GM18907 (cell line): ENCODE results near the gene RPL32.
"Not testable (repeated sequence)": the region's sequence is repeated elsewhere in the genome, so short reads cannot be mapped to it uniquely, and the experiment has no call there.

Experiments
- ATAC-seq: cut with Tn5 transposase; IDR thresholded peaks from one replicate; pipeline ENCODE4 v1.9.1; 2021; ENCODE audit warnings: mild to moderate bottlenecking, moderate library complexity; ENCODE audit not compliant: unreplicated experiment

The RPL32 gene

DNA sequence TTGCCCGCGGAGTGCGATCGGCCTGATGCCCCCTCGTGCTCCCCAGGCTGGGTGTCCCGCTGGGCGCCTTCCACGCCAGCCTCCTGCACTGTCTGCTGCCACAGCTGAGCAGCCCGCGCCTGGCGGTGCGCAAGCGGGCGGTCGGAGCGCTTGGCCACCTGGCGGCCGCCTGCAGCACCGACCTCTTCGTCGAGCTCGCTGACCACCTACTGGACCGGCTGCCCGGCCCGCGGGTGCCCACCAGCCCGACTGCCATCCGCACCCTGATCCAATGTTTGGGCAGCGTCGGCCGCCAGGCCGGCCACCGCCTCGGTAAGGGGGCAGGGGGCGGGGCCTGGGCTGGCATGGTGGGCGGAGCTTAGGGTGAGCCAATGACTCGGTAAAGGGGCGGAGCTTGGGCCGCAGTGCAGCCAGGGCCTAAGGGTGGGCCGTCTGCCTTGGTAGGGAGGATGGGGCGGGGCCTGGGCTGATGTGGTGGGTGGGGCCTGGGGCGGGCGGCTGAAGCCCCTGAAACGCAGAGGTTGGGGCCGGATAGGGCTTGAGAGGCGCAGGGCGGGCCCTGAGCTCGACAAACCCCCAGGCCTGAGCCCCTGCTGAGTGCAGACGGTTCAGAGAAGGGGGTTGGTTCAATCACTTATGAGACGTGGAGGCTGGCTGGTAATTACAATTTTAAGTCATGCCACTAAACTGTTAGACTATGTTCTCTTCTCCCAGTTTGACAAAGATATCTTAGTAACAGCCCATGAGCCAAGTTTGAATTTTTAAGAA lies 31.2 kb downstream of the RPL32 start:
- peak; percentile 99 for ATAC-seq

DNA sequence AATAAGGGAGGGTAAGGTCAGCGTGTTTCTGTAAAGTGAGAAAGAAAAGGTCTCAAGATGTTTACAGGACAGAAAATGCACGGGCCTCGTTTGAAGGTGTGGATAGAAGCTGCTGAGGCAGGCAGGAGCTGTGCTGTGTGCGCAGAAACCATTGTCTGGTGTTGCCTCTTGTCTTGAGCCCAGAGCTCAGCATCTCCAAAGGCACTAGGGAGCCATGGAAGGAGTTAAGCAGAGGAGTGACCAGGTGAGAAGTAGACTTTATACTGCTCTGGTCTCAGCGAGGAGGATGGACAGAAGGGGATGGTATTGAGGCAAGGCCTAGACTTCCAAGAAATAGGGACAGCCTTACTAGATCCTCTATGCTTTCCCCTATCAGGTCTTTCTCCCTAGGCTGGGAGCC lies 31.9 kb downstream of the RPL32 start:
- no peak for ATAC-seq

DNA sequence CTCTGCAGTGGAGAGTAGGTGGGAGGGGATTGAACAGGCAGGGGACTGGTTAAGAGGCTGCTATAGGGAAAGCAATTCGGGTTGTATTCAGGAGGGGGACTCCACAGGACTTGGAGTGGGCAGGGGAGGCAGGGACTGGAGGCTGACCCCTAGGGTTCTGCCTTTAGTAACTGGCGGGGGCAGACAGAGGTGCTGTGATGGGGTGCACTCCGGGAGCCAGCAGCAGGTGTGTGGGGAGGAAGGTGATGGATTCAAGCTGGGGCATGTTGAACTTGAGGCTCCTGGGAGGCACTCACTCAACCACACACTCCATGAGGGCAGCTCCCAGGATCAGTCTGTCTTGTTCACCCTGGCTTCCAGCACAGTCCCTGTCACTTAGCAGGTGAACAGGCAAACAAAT lies 32.4 kb downstream of the RPL32 start:
- ATAC-seq = no peak

DNA sequence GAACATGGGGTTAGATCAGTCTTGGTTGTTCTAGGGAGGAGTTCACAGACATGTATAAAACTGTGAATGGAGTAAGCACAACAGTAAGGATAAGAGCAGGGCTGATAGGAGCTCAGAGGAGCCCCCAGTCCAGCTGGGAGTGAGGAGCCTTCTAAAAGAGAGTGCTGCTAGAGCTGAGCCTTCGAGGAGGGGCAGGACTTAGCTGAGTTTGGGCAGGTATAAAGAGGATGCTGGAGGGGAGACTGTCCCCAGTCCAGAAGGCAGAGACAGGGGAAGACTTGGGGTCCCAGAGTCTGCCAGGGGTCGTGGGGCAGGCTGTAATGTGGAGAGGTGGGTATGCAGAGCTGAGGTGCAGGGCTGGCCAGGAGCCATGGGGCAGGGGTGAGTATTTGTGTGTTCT lies 32.8 kb downstream of the RPL32 start:
- ATAC-seq = no peak

DNA sequence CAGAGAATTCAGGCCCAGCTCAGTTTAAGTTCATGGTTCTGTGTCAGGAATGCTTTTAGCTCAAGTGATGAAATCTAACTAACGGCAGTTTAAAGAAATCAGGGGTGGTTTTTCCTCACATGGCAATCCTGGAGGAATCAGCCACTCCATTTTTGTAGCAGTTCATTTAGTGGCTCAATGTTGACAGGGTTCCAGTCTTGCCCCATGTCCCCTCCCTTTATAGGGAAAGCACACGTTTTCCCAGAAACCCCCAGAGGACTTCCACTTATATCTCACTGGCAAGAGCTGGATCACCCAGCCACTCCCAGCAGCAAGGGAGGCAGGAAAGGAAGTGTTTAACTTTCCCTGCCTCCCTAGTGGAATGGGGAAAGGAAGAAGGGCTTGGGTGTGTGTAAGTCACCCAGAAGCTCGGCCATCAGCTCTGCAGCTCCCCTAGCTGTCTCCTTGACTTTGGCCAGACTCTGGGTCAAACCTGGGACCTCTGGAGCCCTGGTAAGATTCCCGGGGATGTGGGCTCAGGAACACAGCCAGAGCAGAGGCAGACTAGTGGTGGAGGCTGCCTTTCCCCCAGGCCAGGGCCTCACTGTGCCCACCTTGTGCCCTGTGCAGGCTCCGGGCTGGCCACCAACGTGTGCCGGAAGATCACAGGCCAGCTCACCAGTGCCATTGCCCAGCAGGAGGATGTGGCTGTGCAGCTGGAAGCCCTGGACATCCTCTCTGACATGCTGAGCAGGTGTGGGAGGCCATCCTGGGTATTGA lies 33.6 kb downstream of the RPL32 start:
- no peak for ATAC-seq

DNA sequence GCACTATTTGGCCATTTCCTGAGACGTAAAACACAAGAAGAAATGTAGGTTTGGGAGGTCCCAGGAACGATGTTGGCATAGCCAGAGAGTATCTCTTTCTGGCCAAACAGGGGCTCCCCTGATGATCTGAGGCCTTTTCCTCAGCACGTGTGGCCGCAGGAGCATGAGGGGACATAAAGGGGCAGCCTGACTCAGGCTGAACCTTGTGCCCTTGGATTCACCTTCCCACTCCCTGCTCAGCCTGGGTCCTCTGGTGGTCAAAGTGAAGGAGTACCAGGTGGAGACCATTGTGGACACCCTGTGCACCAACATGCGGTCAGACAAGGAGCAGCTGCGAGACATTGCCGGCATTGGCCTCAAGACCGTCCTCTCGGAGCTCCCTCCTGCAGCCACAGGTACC lies 34.3 kb downstream of the RPL32 start:
- no peak for ATAC-seq

DNA sequence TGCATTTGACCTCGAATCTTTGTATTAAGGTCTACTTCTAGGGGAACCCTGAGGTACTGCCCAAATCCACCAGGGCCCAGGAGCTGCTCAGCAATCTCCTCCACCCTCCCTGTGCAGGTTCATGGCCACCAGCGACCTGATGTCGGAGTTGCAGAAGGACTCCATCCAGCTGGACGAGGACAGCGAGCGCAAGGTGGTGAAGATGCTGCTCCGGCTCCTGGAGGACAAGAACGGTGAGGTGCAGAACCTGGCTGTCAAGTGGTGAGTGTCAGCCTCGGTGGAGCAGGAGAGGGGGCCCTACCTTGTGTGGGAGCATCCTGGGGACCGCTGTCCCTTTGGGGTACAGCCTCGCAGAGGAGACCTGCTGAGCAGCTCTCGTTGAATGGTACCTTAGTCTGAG lies 38.0 kb downstream of the RPL32 start:
- no peak for ATAC-seq

DNA sequence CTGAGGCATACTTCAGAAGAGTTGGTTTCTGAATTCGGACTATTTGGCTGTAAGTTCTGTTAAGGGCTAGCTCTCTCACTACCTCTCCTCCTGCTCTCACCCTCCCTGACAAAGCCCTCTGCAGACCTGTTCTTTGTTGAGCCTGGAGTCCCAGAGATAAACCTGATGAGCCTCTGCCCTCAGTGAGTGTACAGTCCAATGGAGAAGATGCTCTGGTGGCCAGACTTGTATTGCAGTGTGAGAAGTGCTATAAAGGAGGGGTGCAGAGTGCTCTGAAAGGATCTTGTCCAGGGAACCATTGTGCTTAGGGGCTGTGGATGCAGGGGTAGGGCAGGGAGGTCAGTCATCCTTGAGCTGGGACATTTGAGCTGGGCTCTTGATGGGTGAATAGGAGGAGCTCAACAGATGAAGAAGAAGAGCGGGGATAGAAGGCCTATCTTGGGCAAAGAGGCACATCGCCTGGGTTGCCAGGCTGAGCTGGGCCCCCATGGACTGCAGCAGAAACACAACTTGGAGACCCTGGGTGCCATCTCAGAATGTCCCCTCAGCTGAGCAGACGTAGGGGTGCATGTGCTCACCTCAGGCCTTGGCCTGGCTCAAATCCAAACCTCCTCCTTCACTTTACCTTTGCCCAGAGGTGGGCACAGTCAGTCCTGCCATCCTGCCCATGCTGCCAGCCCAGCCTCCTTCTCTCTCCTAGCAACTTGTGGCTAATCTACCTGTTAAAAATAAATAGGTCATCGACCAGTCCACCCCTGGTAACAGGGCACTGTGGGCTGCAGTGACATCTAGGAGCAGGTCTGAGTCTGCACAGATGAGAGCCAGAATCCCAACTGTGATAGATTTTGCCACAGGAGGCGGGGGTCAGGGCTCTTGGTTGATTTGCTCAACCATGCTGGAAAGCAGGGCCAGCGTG lies 41.6 kb downstream of the RPL32 start:
- ATAC-seq = no peak

DNA sequence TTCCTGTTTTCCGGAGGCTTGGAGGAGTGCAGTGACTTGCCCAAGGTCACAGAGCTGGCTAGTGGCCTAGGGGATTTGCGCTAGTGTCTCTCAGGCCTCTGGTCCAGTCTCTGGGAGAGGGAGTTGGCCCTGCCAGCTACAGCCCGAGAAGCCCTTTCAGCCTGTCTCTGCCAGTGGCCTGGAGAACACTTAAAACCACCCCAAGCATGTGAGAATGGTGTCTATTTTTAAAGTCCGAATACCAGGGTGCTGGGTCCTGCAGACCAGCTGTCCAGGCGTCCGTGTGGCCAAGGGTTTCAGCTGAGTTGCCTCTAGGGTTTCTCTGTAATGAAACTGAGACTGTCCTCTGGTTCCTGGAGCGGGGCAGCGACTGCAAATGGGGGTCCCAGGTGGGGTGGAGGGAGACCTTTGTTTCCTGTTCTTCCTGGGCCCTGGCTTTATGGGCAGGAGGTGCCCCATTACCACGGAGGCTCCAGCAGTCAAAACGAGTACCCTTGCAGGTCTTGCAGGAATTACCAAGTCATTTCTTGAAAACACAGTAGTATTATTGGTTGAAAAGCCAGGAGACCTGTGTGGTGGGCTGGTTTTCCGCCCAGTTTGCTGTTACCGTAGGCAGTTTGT lies 42.7 kb downstream of the RPL32 start:
- no peak for ATAC-seq

DNA sequence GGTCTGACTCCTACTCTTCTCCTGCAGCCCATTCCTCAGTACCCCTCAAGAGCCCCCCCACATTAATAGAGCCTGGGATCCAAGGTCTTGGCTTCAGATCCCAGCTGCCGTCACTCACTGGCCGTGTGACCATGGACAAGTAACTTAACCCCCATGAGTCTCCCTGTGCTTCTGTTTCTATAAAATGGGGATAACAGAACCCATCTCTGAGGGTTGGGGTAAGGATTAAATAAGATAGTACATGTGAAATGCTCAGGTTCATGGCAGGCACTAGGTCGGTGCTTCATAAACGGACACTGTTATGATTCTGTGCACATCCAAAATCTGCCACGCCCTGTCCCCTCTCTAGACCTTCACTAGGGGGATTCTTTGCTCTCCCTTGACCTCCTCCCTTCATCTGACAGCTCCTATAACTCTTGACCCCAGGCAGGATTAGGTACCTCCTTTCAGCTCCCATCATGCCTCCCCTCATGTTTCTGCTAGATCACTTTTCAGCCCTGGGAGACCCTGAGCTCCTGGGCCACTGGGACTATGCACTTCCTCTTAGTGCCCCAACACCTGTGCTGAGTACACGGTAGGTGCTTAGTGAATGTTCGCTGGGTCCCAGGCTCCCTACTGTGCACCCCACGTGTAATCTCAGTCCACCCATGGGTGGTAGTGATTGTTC lies 43.3 kb downstream of the RPL32 start:
- no peak for ATAC-seq

DNA sequence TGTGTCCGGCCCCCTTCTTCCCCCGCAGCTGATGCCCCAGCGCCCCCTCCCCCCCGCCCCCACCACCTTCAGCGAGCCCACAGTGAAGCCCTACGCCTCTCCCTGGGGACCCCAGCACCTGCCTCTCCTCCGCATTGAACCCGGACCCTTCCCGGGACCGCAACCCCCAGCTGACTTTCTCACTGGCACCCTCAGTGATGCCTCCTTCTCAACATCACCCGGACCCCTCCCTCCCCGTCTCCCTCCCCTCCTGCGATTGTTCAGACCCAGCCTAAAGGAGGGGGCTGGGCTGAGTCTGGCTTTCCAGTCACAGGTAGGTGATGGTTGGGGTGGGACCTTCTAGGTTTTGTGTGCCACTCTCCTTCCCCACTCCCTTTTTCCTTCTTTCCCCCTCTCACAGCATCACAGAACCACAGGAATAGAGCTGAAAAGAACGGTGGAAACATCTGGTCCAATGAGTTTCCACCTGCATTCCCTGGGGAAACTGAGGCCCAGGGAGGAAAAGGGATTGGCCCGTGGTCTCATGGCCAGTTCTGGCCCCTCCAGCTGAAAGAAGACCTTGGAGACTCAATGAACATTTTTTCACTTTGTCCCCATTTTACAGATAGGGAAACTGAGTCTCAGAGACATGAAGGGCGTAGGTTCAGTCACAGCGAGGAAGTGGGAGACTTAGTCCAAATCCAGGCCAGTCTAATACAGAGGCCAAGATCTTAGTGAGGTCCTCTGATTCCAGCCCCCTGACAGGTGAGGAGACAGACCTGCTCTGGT lies 44.1 kb downstream of the RPL32 start:
- no peak for ATAC-seq

DNA sequence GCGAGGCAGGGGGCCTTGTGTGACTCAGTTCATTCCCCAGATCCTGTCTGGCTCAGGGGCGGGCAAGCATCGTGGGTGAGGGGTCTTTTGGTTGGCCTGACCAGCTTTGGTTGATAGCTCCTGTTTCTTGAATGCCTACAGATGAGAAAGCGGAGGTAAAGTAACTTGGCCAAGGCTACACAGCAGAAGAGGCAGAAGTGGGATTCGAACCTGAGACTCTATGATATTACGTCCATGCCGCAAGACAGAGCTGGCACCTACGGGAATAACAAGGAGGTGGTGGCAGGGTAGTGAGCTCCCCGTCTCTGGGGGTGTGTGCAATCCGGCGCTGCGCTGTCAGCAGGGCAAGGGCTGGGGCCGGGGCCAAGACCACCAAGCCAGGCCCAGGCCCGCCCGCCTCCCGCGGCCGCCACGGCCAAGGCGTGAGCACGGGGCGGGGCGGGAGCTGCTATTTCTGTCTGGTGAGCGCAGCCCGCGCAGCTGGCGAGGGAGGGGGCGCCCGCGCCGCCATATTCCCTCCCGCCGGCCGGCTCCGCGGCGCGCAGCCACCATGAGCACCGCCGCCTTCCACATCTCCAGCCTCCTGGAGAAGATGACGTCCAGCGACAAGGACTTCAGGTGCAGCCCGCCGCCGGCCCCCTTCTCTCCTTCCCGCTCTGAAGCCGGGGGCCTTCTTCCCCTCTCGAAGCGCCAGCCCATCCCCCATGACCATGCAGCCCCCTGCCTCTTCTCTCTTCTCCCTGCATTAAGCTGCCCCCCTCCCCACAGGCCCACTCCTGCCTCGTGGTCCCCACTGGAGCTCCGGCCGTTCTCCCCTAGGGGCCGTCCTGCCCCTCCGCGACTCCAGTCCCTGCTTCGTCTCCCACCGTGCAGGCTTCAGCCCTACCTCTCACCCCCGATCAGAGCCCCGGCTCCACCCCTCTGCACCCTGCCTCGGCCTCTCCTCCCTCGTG lies 44.9 kb downstream of the RPL32 start, which contains the start of gene CAND2:
TSS of gene CAND2 (plus strand) at position 510 of the 953 bp plus-strand sequence. CDS start at position 551, 41 bp downstream.
- ATAC-seq = no peak

DNA sequence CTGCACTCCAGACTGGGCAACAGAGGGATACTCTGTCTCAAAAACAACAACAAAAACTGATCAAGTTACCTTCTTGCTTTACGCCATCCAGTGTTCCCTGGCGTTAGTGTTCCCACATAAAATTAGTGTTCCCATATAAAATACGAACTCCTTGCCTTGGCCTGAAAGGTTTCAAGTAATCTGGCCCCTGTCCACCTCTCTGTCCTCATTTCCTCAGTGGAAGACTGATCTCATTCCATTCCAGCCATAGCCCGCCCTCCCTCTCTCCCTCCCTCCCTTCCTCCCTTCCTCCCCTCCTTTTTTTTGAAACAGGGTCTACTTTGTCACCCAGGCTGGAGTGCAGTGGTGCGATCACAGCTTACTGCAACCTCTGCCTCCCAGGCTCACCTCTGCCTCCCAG lies 47.7 kb downstream of the RPL32 start:
- ATAC-seq = no peak

DNA sequence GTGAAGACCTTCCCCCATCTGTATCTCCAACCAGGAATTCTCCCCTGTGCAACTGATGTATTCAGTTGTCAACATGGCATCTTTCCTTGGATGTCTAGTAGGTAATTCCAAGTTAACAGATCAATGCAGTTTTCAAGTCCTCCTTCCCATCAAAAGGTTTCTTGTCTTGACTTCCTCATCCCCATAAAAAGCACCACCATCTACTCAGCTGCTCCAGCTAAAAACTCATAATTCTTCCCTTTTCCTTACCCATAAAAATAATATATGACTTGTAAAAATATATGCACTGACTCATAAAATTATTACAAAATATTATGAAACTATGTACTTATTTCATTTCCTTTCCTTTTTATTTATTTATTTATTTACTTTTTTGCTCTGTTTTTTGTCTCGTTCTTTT lies 49.9 kb downstream of the RPL32 start:
- ATAC-seq = no peak

DNA sequence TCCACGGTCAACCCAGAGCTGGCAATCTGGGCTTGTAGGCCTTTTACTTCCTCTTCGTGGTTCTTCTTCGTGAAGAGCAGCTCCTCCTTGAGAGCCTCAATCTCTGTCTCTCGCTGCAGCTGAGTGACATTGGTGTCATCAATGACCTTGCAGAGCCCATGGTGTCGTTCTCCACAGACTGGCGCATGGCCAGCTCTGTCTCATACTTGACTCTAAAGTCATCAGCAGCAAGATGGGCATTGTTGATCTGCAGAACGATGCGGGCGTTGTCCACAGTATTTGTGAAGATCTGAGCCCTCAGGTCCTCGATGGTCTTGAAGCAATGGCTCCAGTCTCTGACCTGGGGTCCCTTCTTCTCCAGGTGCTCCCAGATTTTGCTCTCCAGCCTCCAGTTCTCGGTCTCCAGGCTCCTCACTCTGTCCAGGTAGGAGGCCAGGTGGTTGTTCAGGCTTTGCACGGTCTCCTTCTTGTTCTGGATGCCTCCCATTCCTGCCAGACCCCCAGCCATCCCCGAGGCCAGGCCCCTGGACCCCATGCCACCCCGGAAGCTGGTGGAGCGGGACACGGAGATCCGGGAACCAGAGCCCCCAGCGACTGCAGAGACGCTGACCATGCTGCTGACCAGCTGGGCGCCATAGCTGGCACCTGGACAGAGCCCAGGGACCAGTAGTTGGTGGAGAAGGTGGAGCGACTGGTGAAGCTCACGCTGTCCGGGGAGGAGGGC lies 53.2 kb downstream of the RPL32 start:
- ATAC-seq = not testable (repeated sequence)

DNA sequence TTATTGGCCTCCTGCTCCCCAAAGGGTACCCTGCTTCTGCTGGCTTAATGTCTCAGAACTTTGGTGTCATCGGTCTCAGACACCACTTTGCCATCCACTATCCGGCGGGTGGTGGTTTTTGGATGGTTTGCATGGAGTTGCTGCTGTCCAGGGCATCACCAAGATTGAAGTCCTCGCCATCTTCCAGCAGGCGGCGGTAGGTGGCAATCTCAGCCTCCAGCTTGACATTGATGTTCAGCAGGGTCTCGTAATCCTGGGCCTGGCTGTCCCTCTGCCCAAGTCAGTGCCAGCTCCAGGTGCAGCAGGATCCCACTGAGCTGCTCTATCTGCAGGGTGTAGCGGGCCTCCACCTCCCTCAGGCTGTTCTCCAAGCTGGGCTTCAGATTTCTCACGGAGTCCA lies 54.0 kb downstream of the RPL32 start:
- not testable (repeated sequence) for ATAC-seq

DNA sequence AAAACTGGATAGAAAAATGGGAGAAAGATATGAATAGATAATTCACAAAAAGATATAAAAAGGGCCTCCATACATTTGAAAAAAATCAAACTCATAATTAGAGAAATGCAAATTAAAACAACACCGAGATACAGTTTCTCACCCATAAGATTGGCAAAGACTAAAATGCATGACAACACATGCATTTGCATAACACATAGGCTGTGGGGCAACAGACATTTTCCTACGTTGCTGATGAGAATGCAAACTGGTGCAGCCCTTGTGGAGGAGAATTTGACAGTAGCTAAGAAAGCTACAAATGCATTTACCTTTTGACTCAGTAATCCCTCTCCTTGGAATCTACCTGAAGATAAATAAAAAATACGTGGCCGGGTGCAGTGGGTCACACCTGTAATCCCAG lies 56.3 kb downstream of the RPL32 start:
- no peak for ATAC-seq
